Keratinocyte (primary cell): ENCODE measurements around the gene KRT14.

Source experiments
- EZH2 ChIP-seq: IDR thresholded peaks from one replicate; pipeline ENCODE4 v1.6.1; 2012; ENCODE audit warnings: inconsistent platforms, mild to moderate bottlenecking, low read length, moderate library complexity
- TF ChIP-seq, protein P1 (sequence below), 3 experiments: IDR thresholded peaks in 1 of 3; conservative IDR thresholded peaks in 1 of 3; optimal IDR thresholded peaks in 1 of 3; 2 replicates in 2 of 3; 3 replicates in 1 of 3; pipeline versions ENCODE3 to v1.5.1; 2011; ENCODE audit warnings: low read length in 3 of 3, mild to moderate bottlenecking in 3 of 3, moderate library complexity in 2 of 3, control low read depth in 1 of 3, inconsistent platforms in 1 of 3; ENCODE audit not compliant: insufficient read depth in 2 of 3; ENCODE audit errors: extremely low read depth in 1 of 3

DNA sequence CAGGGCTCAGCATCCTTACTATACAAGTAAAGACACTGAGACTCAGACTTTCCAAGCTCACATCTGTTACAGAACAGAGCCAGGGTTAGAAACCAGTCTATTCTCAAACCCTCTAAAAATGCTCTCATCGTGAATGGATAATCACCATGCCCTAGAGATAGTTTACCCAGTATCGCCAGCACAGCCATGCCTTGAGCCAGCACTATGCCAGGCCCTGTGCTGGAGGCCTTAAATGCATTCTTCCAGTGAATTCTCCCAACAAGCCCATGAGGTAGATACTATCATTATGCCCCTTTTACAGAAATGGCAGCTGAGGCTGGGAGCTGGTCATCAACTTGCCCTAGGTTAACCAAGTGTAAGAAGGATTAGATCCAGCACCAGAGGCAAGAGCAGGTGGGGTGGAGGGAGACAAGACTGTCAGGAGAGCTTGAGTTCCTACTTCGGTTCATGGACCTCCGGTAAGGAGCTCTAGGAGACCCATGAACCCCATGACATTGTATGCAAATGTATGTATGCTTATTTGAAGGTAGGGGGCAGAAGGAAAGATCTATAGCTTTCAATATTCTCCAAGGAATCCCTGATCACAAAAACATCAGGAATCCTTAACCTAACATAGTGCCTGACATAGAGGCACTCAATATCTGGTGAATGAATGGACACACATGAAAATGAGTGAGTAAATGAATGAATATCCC is 5.2 kb downstream of the KRT14 start:
- TF ChIP-seq, protein P1, sequence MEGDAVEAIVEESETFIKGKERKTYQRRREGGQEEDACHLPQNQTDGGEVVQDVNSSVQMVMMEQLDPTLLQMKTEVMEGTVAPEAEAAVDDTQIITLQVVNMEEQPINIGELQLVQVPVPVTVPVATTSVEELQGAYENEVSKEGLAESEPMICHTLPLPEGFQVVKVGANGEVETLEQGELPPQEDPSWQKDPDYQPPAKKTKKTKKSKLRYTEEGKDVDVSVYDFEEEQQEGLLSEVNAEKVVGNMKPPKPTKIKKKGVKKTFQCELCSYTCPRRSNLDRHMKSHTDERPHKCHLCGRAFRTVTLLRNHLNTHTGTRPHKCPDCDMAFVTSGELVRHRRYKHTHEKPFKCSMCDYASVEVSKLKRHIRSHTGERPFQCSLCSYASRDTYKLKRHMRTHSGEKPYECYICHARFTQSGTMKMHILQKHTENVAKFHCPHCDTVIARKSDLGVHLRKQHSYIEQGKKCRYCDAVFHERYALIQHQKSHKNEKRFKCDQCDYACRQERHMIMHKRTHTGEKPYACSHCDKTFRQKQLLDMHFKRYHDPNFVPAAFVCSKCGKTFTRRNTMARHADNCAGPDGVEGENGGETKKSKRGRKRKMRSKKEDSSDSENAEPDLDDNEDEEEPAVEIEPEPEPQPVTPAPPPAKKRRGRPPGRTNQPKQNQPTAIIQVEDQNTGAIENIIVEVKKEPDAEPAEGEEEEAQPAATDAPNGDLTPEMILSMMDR (optimal IDR thresholded peaks at IDR 0.05 in 1 of 3, IDR thresholded peaks at IDR 0.05 in 1 of 3, conservative IDR thresholded peaks at IDR 0.05 in 1 of 3; ENCODE audit: extremely low read depth in 1 of 3, insufficient read depth in 2 of 3, low read length in 3 of 3) = no peak
- no peak for TF ChIP-seq EZH2
